Amygdala (tissue), 56 donors: ENCODE measurements around the gene CRHR1.
A peak's percentile ranks its signal among the peaks of the same experiment; 100 is the strongest.
"Not testable (repeated sequence)": the region's sequence is repeated elsewhere in the genome, so short reads cannot be mapped to it uniquely, and the experiment has no call there.

Experiments used
- DNase-seq, 56 donors: peaks; one replicate each; lab custom pipeline; 2025; lab: John Stamatoyannopoulos, UW

Gene CRHR1

DNA sequence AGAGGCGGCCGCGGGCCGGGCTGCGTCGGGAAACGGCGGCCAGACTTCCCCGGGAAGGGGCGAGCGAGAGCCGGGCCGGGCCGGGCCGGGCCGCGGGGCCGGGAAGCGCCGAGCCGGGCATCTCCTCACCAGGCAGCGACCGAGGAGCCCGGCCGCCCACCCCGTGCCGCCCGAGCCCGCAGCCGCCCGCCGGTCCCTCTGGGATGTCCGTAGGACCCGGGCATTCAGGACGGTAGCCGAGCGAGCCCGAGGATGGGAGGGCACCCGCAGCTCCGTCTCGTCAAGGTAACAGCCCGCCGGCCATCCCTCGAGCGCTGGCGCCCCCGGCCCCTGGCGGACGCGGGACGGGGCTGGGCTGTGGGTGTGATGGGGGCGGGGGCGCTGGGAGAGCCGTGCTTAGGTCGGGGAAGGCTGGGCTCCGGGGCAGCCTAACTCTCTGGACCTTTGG, at the start of gene CRHR1:
Gene CRHR1, plus strand, starts transcription at position 28 of the 448 bp plus-strand sequence. Its CDS starts 225 bp downstream, at position 253.
- peak in 2 of 56 donors; percentile 18 to 29 for DNase-seq

DNA sequence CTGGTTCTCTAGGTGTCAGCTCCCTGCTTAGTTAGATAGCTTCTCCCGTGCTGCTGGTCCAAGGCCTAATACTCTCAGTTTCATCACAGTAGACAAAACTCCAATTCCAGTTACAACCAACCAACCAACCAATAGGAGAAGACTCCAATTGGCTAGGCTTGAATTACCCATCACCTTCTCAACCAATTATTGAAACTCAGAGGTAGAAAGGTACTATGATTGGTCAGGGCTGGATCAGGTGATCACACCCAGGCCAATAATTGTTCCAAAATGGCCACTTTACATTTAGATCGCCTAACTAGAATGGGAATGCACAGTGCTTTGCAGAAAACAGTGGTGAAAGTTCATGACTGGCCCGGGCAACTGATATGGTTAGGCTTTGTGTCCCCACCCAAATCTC, 49.5 kb upstream of the CRHR1 start:
- DNase-seq, result no peak

DNA sequence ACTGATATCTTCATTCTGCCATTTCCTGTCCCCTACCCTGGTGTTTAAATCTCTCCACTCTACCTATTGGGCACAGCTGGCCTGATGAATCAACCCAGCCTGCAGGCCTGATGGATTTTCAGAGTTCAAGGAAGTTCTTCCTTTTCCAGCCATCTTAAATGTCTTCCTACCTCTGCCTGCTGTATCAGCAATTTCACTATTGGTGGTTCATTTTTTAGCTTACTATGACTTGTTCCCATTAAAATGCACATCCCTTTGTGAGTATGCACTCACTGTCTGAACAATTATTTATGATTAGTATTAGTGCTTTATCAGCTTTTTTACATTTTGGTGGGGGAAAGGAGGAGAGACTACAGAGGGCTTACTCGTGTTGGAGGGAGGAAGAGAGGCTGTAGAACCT, 48.6 kb upstream of the CRHR1 start:
- DNase-seq, result no peak

DNA sequence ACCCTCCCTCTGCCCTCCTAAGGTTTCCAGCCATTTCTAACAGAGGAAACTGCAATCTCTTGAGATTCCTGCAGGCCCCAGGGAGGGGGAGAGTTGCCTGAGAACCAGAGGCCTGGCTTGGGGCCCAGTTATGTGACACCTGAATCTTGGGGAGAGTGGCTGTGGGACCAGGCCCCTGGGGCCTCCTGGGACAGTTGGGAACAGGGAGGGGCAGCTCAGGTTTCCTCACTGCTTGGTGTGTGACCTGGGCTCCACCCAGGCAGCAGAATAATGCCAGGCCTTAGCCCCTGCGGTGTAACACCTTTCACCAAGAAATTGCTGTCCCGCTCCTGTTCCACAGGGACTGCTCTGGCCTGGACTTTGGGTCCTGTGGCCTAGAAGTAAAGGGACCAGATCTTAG, 44.3 kb upstream of the CRHR1 start:
- DNase-seq, result no peak

DNA sequence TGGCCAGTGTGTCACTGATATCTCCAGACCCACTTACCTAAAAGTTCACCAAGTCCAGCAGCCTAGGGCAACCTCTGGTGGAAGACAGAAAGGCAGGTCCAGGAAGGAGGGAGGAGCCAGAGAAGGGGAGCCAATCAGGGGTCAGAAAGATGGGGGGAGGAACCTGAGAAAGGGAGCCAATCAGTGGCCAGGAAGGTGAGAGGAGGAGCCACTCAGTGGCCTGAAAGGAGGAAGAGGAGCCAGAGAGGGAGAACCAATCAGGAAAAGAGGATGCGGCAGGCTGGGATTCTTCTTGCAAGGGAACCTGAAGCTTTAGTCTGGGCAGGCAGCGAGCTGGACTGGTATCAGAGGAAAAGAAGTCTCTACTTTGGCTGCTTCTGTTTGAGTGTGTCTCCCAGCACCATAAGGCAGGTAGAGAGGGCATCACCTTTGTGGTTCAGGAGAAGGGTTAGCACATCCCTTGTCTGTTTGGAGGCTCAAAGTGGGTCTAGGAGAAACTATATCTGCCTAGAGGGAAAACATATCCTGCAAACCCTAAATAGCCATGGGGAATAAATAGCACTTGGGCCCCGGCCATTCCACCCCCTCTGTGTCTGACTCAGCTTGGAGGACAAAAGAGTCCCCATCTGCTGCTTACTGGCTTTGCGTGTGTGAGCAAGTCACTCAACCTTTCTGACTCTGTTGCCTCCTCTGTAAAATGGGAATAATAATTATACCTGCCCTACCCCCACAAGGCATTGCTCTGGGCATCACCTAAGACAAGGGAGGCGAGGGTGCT, 43.4 kb upstream of the CRHR1 start:
- peak in 39 of 56 donors; percentile 7 to 79 (median 46) for DNase-seq

DNA sequence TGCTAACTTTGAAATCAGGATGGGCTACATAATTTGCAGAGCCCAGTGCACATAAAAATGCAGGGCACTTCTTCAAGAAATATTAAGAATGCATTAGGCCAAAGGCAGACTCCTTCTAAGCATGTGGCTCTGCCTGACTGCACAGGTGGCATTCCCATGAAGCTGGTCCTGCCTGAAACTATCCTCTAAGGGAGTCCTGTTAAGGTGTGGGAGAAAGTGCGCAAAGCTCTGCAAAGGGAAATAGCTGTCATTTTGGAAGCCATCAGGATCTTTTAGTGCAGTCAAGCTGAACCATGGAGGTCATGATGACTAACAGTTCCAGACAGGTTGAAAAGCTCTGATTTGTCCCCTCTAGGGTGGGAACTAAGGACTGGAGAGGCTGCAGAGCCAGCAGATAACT, 41.9 kb upstream of the CRHR1 start:
- DNase-seq, result no peak

DNA sequence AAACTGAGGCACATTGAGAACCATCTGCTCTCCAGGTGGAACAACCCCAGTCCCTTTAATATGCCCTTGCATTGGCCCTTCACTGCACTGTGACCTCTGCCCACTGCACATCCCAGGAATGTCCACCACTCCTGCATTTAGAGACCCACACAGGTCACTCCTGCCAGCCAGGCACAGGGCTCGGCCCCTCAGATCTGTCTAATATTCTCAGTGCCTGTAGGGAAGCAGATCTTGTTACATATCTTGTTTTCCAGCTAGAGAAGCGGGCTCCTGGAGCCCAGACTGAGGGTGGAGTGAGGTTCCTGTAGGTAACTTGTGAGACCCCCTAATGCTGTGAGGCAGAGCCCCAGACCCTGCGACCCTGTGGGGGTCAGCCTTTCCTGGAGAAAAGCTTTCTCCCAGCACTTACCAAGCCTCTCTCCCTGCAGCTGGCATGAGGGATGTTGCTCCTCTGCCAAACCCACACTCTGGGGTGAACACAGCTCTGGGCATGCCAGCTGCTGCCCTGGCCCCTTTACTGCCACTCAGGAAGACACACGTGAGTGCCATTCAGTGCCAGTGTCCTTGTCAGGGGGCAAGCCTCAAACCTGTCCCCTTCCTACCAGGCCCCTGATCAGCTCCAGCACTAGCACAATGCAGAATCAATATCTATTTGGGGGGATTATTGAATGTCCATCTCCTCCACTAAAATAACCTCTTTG, 40.3 kb upstream of the CRHR1 start:
- DNase-seq, result peak in 1 of 56 donors; percentile 4

DNA sequence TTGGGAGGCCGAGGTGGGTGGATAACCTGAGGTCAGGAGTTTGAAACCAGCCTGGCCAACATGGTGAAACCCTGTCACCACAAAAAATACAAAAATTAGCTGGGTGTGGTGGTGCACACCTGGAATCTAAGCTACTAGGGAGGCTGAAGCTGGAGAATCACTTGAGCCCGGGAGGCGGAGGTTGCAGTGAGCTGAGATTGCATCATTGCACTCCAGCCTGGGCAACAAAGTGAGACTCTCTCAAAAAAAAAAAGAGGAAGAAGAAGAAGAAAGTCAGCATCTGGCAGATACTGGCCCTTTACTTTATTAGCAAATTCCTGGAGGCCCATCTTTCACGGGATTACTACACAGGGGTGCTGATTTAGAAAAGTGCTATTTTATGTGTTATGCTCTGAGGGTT, 39.3 kb upstream of the CRHR1 start:
- DNase-seq, result not testable (repeated sequence)

DNA sequence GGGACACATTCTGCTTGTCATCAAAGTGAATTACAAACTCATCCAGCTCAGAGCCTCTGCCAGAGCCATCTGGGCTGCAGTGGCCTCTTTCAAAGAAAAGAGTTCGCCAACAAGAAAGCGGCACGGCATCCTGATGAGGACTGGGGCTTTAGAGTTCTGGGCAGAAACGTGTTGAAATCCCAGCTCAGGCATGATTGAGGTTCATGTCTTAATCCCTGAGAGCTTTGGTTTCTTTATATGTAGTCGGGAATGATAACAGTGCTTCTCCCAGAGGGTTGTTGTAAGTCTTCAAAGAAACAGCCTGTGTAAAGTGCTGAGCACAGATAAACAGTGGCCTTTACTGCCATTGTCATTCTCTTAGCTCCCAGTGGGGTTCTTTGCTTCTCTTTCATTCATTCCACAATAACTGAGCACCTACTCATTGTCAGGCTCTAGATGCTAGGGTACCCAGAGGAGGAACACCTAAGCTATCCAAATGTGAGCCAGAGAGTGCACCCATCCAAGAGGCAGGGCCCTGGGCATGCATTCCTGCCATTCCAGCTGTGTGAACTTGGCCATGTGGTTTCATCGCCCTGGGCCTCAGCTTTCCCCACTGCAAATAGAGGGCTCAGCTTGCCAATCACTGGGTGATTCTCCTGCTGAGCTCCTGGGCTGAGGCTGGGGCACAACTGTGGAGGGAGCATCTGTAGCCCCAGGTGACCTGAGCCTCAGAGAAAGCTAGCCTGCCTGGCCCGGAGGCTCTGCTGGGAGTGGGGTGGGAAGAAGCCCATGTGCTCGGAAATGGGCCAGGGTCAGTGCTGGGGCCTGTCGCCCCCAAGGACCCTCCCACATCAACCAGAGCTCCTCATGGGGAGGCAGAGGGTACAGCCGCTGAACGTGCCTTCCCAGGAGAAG, 38.3 kb upstream of the CRHR1 start:
- DNase-seq, result no peak

DNA sequence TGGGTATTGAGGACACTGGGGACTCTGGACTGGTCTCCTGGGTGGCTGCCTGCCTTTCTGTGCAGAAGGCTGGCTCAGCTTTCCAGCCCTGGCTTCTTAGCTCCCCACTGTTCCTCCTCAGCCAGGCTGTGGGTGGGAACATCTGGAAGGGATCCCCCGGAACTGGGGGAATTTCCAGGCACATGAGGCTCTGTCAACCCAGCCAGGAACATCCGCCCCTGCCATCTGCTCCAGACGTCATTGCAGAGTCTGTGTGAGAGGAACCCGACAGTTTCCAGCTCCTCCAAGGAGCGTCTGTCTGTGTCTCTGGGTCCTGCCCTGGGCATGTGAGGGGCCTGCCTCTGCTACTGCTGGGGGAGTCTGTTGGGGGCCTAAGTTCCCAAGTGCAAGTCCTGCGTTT, 36.2 kb upstream of the CRHR1 start:
- DNase-seq, result peak in 2 of 56 donors; percentile 1 to 17

DNA sequence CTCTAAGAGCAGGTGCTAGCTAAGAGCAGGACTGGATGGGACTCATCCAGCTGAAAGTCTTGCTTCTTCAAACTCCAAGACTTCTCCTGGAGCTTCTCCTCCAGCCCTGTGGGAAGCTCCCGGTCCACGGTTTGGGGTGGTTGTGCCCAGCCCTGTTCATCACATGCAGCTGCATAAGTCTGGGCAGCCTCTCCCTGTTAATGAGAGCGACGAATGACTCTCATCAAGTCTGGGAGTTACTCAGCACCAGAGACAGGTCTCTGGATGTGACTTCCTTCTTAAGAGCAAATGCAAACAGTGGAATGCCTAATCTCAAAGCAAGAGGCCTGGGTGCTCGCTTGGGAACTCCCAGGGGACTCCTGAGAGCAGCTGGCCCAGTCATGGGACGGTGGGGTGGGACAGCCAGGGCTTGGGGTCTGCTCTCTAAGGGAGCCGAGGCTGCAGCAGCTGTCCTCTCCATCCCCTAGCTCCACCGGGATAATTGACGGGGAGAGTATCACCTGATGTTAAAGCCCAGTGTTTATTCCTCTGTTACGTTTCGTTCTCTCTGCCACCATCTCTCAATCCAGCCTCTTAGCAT, 35.3 kb upstream of the CRHR1 start:
- DNase-seq, result no peak

DNA sequence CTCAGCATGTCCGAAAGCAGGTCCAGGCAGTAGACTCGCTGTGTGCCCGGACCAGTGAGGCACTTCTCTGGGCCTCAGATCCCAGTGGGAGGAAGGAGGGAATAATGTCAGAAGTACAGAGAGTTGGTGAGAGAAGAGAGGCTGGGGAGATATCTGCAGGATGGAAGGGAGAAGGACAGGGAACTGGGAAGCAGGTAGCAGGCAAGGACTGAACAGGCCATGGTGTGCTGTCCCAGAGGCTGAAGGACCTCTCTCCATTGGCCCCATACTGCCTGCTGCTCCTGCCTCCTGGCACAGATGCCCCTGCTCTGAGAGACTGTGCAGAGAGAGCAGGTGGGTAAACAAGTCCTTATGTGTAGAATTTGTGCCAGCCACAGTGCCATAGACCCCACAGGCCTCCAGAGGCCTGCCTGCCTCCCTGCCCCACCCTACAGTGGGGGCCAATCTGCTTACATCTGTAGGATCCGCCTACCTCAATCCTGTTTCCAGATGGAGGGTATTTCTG, 34.2 kb upstream of the CRHR1 start:
- DNase-seq, result no peak

DNA sequence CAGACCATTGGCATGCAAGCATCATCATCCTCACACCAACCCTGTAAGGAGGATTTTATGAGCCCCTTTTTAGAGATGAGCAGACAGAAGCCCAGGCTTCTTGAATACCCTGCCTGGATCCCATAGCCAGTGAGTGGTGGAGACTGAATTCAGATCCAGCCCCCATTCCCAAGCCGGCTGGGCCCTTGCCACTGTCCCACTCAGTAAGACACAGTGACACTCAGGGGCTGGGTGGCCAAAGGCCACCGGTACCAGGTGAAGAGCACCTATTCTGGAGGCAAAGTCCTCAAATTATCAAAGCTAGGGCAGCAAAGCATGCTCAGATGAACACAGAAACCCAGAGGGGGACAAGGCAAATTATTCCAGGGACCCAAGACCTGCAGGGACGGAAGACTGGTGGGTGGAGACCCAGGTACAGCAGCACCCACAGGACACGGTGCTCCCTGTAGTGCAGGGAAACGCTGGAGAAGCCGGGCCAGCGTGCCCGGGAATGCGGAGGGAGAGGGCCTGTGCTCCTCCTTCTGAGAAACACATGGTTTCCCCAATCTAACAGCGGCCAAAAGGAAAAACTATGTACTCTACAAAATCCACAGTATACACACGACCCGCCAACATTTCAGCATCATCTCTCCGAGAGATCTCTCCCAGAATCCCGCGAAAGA, 33.2 kb upstream of the CRHR1 start:
- DNase-seq, result no peak

DNA sequence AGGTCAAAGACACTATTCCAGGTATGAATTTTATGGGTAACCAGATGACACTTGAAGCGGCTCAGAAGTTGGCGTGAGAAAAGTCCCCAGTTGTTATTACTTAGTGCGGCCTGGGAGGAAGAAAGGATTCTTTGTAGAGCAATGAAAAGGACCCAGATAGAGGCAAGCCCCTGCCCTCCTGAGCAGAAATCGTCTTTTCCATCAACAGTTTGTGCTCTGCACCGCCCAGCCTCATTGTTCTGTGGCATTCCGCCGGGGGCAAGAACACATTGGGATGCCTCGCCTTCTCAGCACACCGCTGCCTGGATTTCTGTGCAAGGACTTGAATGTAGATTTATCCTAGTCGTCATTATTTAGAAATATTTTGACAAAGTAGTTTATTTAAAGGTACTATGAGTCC, 32.7 kb upstream of the CRHR1 start:
- no peak for DNase-seq

DNA sequence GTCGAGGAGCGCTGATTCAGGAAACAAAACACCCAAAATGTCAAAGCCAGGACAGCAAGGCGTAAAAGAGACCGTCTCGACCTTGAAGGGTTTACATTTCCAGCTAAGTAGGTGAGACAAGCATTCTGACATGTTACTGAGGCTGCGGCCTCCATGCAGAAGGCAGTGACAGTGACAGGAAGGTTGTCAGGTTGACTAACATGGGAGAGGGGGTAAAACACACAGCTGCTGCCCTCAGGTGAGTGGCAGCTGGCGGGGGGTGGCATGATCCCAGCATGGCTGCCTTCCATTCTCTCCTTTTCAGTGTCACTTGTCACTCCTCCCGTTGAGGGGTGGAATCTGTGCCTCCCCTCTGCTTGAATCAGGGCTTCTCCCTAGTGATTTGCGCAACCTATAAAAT, 31.9 kb upstream of the CRHR1 start:
- DNase-seq, result no peak

DNA sequence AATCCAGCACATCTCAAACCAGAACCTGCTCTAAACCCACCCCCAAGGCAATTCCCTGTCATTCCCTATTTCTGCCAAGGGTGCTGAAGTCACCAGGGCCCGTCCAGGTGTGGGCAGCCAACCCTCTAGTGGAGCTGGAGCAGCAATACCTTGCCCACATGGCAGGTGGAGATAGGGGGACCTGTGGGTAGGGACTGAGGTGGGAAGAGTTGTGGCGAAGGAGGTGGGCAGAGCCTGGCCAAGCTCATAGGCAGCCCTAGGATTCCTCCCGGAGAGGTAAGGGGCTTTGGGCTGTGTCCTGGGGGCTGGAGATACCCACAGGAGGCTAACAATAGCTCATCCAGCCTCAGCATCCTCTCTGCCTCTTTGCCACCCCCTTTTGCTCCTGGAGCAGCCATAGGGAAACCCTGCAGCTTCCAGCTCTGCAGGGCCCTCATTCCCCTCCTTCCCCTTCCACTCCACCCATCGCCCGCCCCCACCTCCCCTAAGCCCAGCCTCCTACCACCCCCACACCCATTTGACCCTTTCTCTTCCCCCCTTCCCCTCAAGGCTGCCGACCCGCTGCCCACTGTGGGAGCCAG, 30.4 kb upstream of the CRHR1 start:
- no peak for DNase-seq

DNA sequence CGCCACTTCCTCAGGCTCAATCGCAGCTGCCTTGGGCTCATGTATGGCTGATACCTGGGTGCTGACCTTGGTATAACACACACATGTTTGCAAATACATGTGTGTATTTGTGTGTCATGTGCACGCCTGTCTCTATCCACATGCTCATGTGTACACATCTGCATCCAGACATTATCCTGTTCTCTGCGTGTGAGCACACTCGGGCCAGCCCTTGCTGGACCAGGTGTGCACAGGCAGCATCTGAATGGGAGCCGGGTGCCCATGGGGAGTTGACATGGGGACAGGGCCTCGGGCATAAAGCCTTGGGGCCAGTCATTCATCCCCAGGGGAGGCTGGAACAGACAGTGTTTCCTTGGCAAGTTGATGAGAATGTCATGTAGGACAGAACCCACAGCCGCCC, 29.1 kb upstream of the CRHR1 start:
- DNase-seq, result no peak

DNA sequence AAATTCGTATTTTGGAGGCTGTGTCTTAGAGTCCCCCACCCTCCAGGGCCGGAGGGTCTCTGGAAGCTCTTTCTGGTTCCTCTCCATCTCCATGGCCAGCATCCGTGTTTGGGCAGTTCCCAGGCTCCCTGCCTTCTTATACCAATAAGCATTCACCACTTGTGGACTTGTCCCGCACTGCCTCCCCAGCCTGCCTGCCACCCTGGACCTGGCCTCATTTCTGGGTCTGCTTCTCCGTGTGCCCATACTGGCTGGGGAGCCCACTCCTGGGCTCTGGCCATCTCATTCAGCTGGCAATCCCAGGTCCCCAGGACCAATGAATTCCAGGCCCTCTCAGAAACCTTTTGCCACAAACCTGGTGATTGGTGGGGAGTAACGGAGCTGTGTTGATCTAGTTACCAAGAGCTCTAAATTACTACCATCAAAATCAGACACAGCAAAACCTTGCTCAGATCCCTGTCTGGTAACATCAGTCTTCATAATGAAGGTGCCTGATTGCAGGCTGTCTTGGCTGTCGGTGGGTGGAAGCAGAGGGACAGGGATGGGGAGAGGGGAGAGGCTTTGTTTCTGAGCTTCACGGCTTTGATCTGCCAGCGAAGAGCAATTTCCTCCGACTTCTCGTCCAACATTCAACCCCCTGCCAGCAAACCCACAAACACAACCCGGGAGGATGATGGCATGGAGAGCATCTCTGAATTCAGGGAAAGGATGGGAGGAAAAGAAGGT, 27.7 kb upstream of the CRHR1 start:
- no peak for DNase-seq
